Stomach (tissue), 9 donors: Measurements from ENCODE around the gene POU2AF1. TPM values are rescaled to one million over a fixed set of nuclear protein-coding genes. Genes with fewer than 3 reads are reported as not detected.
A peak's percentile ranks its signal among the peaks of the same experiment; 100 is the strongest.

Source experiments
- DNase-seq, 2 donors: peaks; one replicate each; pipeline versions ENCODE4 v3.0.0 to v3.0.0-alpha.2; 2013 to 2019
- H3K27ac ChIP-seq, 5 donors: fragments of 200-600 bp in 4 of 5; sonication (generic) in 4 of 5; one replicate each; pipeline ENCODE4 v1.5.1; 2013 to 2019; ENCODE audit warnings: mild to moderate bottlenecking in 1 of 5, moderate library complexity in 1 of 5
- H3K27me3 ChIP-seq, 3 donors: fragments of 200-600 bp; sonication (generic); one replicate each; pipeline ENCODE4 v1.5.1; 2017 to 2019; ENCODE audit warnings: mixed run types in 1 of 3
- H3K36me3 ChIP-seq, 4 donors: fragments of 200-600 bp; sonication (generic); 1 replicate in 3 of 4; 2 replicates in 1 of 4; pipeline ENCODE4 v1.5.1; 2016 to 2019
- H3K4me1 ChIP-seq, 4 donors: fragments of 200-600 bp; sonication (generic); one replicate each; pipeline ENCODE4 v1.5.1; 2016 to 2019
- H3K4me3 ChIP-seq, 4 donors: fragments of 200-600 bp; sonication (generic) in 3 of 4; one replicate each; pipeline ENCODE4 v1.5.1; 2016 to 2019; ENCODE audit warnings: mild to moderate bottlenecking in 1 of 4
- H3K9me3 ChIP-seq, 4 donors: fragments of 200-600 bp; sonication (generic); one replicate each; pipeline ENCODE4 v1.5.1; 2016 to 2019
- EP300 ChIP-seq: sonication (generic); formaldehyde crosslinking; IDR thresholded peaks from one replicate; pipeline ENCODE4 v1.6.1; 2017; ENCODE audit warnings: antibody characterized with exemption
- POLR2A ChIP-seq, 4 donors: fragments of 450-650 bp; IDR thresholded peaks; one replicate each; pipeline ENCODE4 v1.6.1; 2016; ENCODE audit warnings: antibody characterized with exemption in 4 of 4, control low read depth in 2 of 4, mild to moderate bottlenecking in 1 of 4, moderate library complexity in 1 of 4
- POLR2AphosphoS5 ChIP-seq, 3 donors: sonication (generic); formaldehyde crosslinking; IDR thresholded peaks; one replicate each; pipeline ENCODE4 v1.6.1; 2016; ENCODE audit warnings: antibody characterized with exemption in 3 of 3
- WGBS, 5 donors: extraction: QIAGEN DNeasy Blood & Tissue Kit in 3 of 5; methylation state at CpG; one replicate each; pipeline versions ENCODE4 v1.1.5 to v1.1.7; 2013 to 2018; 5-methylcytosine and 5-hydroxymethylcytosine counted together
- intact Hi-C: fragments of 100-400 bp; cut with DNase I; formaldehyde crosslinking; loops from one replicate; pipeline ENCODE4 v1.15.1; 2023; ENCODE audit warnings: low total_unique reads
- polyA plus RNA-seq, 3 donors: library from polyadenylated mRNA; stranded (reverse); fragments of 200-250 nt; gene quantifications; one replicate each; pipeline ENCODE4 v1.2.3, GENCODE V29; 2013
- total RNA-seq, 5 donors: library from RNA; depleted of rRNA; stranded (reverse); fragments of >200 nt; gene quantifications; one replicate each; pipeline versions ENCODE4 v1.1.0 to v1.2.3, GENCODE V29; 2014 to 2016
- TF ChIP-seq, protein P1 (sequence below), 7 experiments: fragments of 450-650 bp in 4 of 7; fragments of 200-600 bp in 3 of 7; sonication (generic) in 3 of 7; IDR thresholded peaks; one replicate each; pipeline ENCODE4 v1.5.1; 2016 to 2019; ENCODE audit warnings: antibody characterized with exemption in 7 of 7, control low read depth in 2 of 7, mild to moderate bottlenecking in 1 of 7
- donor health status: healthy with polysubstance abuse.
- donor health status: Bipolar disorder and iron deficiency.
- donor health status: healthy.

The POU2AF1 gene
- total and polyA plus RNA-seq, 8 donors, result 2.8 to 43.2 (median 8.8) TPM; not detected in 1

DNA sequence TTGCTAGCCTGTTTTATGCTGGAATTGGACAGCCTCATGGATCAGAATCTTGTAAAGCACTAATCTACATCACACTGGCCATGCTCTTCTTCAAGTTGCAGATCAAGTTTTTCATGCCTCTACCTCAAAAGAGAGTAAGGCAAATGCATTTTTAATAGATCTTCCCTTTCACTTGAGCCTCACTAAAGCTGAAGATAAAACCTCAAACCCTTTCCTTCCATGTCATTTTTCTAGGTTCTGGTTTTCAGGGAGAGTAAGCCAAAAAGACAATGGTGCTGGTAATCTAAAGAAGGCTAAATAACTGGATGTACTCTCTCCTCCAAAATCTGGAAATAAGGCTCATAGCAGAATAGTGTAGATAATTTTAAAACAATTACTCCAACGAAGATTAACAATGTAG lies 28.3 kb downstream of the POU2AF1 start:
- Histone ChIP-seq H3K4me1 (peaks cover 0 to 38% (median 26%) of the 10 kb centered on the region in 4 donors), H3K36me3 (no peaks in the 10 kb centered on the region), H3K27me3 (no peaks in the 10 kb centered on the region), H3K4me3 (no peak overlapping the region), H3K9me3 (no peaks in the 10 kb centered on the region), H3K27ac (peak overlapping the region in 2 of 5 donors; percentile 55 to 88)
- intact Hi-C loops, result no loop called here
- 44 to 61% (median 50%) methylated on average over 1 of the region's 1 CpG for WGBS, 5 donors
- no peak for TF ChIP-seq POLR2AphosphoS5 (IDR thresholded peaks at IDR 0.05)
- TF ChIP-seq, protein P1, sequence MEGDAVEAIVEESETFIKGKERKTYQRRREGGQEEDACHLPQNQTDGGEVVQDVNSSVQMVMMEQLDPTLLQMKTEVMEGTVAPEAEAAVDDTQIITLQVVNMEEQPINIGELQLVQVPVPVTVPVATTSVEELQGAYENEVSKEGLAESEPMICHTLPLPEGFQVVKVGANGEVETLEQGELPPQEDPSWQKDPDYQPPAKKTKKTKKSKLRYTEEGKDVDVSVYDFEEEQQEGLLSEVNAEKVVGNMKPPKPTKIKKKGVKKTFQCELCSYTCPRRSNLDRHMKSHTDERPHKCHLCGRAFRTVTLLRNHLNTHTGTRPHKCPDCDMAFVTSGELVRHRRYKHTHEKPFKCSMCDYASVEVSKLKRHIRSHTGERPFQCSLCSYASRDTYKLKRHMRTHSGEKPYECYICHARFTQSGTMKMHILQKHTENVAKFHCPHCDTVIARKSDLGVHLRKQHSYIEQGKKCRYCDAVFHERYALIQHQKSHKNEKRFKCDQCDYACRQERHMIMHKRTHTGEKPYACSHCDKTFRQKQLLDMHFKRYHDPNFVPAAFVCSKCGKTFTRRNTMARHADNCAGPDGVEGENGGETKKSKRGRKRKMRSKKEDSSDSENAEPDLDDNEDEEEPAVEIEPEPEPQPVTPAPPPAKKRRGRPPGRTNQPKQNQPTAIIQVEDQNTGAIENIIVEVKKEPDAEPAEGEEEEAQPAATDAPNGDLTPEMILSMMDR (IDR thresholded peaks at IDR 0.05), result no peak
- no peak for TF ChIP-seq EP300
- TF ChIP-seq POLR2A (IDR thresholded peaks at IDR 0.05), result no peak
- DNase-seq, result no peak

DNA sequence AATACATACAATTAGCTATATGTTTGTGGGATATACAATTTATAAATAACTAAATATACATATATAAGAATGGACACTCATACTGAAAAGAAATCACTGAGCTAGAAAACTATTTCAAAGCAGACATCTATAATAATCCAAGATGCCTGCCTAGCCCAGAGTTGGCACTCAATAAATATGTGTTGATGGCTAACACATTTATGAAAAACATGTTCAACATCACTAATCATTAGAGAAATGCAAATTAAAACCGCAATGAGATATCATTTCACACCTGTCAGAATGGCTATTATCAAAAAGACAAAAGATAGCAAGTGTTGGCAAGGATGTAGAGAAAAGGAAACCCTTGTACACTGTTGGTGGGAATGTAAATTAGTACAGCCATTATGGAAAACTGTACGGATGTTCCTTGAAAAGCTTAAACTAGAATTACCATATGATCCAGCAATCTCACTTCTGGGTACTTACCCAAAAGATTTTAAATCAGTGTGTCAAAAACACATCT lies 29.8 kb downstream of the POU2AF1 start:
- H3K36me3 ChIP-seq, result no peaks in the 10 kb centered on the region
- H3K4me3 ChIP-seq, result no peak overlapping the region
- H3K27me3 ChIP-seq, result no peaks in the 10 kb centered on the region
- TF ChIP-seq, protein P1 (IDR thresholded peaks at IDR 0.05), result no peak
- TF ChIP-seq POLR2A (IDR thresholded peaks at IDR 0.05) (no peak), POLR2AphosphoS5 (IDR thresholded peaks at IDR 0.05) (no peak), EP300 (no peak)
- 21 to 64% (median 56%) methylated on average over 2 of the region's 2 CpGs for WGBS, 5 donors
- peaks cover 0 to 38% (median 16%) of the 10 kb centered on the region in 4 donors for H3K4me1 ChIP-seq
- intact Hi-C loops, result no loop called here
- DNase-seq, result no peak
- no peaks in the 10 kb centered on the region for H3K9me3 ChIP-seq
- no peak overlapping the region for H3K27ac ChIP-seq

DNA sequence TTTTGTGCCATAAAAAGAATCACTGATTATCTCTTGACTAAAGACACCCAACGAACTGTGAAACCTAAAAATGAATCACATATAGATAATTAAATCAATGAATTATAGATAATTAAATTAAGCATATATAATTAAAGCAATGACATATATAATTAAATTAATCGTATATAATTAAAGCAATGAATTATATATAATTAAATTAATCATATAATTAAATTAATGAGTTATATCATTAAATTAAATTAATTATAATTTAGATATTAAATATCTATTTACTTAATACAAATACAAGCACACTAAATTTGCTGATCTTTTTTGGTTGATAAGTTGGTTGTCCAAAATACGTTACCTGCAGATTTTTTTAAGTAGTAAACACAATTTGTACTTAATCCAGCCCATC lies 30.9 kb downstream of the POU2AF1 start:
- WGBS, 5 donors, result 66 to 85% (median 80%) methylated on average over 3 of the region's 3 CpGs
- Histone ChIP-seq H3K9me3 (no peaks in the 10 kb centered on the region), H3K4me1 (peaks cover 0 to 36% (median 10%) of the 10 kb centered on the region in 4 donors), H3K27ac (no peak overlapping the region), H3K27me3 (no peaks in the 10 kb centered on the region), H3K36me3 (no peaks in the 10 kb centered on the region), H3K4me3 (no peak overlapping the region)
- TF ChIP-seq, protein P1 (IDR thresholded peaks at IDR 0.05), result no peak
- TF ChIP-seq POLR2AphosphoS5 (IDR thresholded peaks at IDR 0.05), result no peak
- TF ChIP-seq POLR2A (IDR thresholded peaks at IDR 0.05), result no peak
- TF ChIP-seq EP300, result no peak
- intact Hi-C loops, result no loop called here
- no peak for DNase-seq

DNA sequence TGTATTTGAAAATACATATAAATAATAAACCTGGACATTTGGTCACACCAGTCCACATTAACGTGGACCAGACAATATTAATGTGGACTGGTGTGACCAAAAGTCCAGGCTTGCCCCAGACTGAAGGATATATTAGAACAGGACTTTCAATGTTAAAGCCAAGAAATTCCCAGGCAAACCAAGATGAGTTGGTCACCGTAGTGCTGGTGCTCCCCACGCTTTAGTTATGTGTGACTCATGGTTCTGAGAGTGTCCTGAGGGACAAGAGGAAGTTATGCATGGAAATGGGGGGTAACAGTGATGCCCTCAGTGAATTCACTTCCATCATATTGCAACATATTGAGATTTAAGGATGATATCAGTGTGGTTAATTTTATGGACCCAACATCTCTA lies 31.4 kb downstream of the POU2AF1 start:
- intact Hi-C loops, result no loop called here
- H3K4me1 ChIP-seq, result peaks cover 0 to 32% (median 8%) of the 10 kb centered on the region in 4 donors
- no peak for DNase-seq
- no peak for TF ChIP-seq EP300
- TF ChIP-seq, protein P1 (IDR thresholded peaks at IDR 0.05), result no peak
- no peak for TF ChIP-seq POLR2AphosphoS5 (IDR thresholded peaks at IDR 0.05)
- no peak for TF ChIP-seq POLR2A (IDR thresholded peaks at IDR 0.05)
- no peak overlapping the region for H3K4me3 ChIP-seq
- no peaks in the 10 kb centered on the region for H3K27me3 ChIP-seq
- H3K9me3 ChIP-seq, result no peaks in the 10 kb centered on the region
- no peaks in the 10 kb centered on the region for H3K36me3 ChIP-seq
- 78 to 92% (median 81%) methylated on average over 3 of the region's 3 CpGs for WGBS, 5 donors
- no peak overlapping the region for H3K27ac ChIP-seq
